Erythroblast (primary cell): ENCODE results near the gene PSME3IP1.

Experiments used
- GATA1 ChIP-seq: IDR thresholded peaks from 2 replicates; pipeline ENCODE4 v1.6.1; 2011; ENCODE audit warnings: low read depth, mild to moderate bottlenecking, control low read depth, low read length, moderate library complexity
- POLR2A ChIP-seq: IDR thresholded peaks from 2 replicates; pipeline ENCODE4 v1.6.1; 2011; ENCODE audit warnings: mild to moderate bottlenecking, low read length

DNA sequence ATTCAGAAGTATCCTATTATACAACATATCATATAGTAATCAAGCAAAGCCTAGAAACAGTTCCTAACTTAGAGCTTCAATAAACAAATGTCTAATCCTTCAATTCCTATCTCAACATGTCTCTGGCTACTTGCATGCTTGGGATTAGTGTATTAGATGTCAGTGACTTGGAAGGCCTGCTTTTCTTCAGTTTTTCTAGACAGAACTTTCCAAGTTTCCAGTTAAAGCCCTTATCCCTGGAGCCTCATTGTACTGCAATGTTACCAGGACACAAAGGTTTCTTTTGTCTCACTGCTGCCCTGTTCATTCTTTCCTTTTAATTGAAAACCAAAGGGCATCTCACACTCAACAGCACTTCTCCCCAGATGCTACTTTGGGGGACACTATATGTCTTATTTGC is 16.5 kb downstream of the PSME3IP1 start:
- no peak for TF ChIP-seq POLR2A
- no peak for TF ChIP-seq GATA1
